Urinary bladder (tissue), 4 donors: Measurements from ENCODE around the gene DAPK3. TPM values are rescaled to one million over a fixed set of nuclear protein-coding genes. Genes with fewer than 3 reads are reported as not detected.

Source experiments
- DNase-seq: peaks from one replicate; pipeline ENCODE4 v3.0.0-alpha.2; 2015; ENCODE audit errors: extremely low spot score
- H3K27ac ChIP-seq: one replicate; pipeline ENCODE4 v1.5.1; 2013; ENCODE audit warnings: low read depth, mild to moderate bottlenecking, moderate library complexity
- H3K36me3 ChIP-seq: one replicate; pipeline ENCODE4 v1.6.1; 2013; ENCODE audit warnings: mild to moderate bottlenecking, moderate library complexity; ENCODE audit not compliant: insufficient read depth
- H3K4me1 ChIP-seq: one replicate; pipeline ENCODE4 v1.6.1; 2013; ENCODE audit warnings: mild to moderate bottlenecking, moderate library complexity; ENCODE audit not compliant: insufficient read depth
- H3K4me3 ChIP-seq: one replicate; pipeline ENCODE4 v1.5.1; 2013; ENCODE audit warnings: low read depth, low read length
- WGBS: extraction: QIAGEN DNeasy Blood & Tissue Kit; methylation state at CpG from one replicate; pipeline ENCODE4 v1.1.7; 2013; 5-methylcytosine and 5-hydroxymethylcytosine counted together
- polyA plus RNA-seq: library from polyadenylated mRNA; stranded (reverse); fragments of 200-250 nt; gene quantifications from one replicate; pipeline ENCODE4 v1.2.3, GENCODE V29; 2013
- total RNA-seq: library from RNA; depleted of rRNA; stranded (reverse); fragments of >200 nt; gene quantifications from one replicate; pipeline ENCODE4 v1.2.3, GENCODE V29; 2014
- donor health status: healthy with polysubstance abuse.
- donor health status: healthy.

DAPK3 gene
- 71.9 TPM for total RNA-seq
- 129 TPM for polyA plus RNA-seq

DNA sequence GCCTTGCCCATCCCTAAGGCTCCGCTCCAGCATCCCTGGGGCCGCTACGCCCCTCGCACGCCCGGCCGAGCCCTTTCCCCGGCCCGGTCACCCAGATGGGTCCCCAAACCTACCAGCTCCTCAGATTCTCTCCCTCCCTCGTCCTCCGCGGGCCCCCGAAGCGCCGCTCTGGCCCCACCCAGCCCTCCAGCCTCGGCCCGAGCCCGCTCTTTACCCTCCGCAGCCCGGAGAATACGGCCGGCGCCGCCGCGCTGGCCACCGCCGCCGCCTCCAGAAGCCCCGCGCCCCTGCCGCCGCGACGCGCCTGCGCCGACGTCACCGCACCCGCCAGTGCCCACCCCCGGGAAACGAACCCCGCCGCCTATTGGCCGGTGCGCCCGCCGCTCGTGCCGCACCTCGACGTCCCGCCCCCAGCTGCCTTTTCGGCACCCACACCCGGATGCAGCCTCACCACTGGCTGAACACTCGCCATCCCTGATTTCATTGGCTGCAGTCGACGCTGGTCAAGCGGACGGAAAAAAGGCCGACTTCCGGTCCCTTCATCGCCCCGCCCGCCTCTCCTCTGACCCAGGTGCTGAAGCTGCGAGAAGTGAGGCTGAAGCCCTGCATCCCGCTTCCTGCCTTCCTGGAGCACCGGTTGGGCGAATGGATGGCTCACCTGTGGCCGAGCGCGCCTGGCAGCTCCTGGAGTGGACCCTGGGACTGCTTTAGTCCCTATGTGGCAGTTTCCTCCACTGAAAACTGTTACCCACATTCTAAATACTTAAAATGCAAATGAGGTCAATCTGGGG, at the start of gene DAPK3:
Gene DAPK3, minus strand, starts transcription at position 292 of the 791 bp plus-strand sequence. CDS start 1,364 bp downstream, outside the sequence.
- under 1% methylated on average over 73 of the region's 73 CpGs for WGBS
- Histone ChIP-seq H3K27ac (peak within 1 kb of the TSS; percentile 94), H3K4me1 (no peaks in the 10 kb centered on the region), H3K4me3 (peak within 1 kb of the TSS; percentile 78), H3K36me3 (peaks cover 3% of the 10 kb centered on the region)
- peak; percentile 96 for DNase-seq

DNA sequence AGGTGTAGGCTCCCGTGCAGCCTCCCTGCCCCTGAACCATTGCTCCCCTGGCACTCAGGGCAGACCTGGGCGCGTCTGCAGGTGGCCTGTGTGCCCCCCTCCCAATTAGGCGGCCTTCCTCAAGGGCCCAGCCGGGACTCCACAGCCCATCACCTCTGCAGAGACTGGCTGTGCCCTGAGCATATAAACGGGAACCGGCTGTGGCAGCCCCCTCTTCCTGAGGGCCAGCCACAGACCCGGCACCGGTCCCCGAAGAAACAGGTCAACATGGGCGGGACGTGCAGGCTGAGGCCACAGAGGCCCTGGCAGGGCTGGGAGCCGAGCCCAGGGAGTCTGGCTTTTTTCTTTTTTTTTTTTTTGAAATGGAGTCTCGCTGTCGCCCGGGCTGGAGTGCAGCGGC, 48.7 kb upstream of the DAPK3 start:
- DNase-seq, result no peak
- Histone ChIP-seq H3K4me1 (no peaks in the 10 kb centered on the region), H3K36me3 (no peaks in the 10 kb centered on the region), H3K27ac (no peak overlapping the region), H3K4me3 (no peak overlapping the region)
- WGBS, result 64% methylated on average over 17 of the region's 17 CpGs

DNA sequence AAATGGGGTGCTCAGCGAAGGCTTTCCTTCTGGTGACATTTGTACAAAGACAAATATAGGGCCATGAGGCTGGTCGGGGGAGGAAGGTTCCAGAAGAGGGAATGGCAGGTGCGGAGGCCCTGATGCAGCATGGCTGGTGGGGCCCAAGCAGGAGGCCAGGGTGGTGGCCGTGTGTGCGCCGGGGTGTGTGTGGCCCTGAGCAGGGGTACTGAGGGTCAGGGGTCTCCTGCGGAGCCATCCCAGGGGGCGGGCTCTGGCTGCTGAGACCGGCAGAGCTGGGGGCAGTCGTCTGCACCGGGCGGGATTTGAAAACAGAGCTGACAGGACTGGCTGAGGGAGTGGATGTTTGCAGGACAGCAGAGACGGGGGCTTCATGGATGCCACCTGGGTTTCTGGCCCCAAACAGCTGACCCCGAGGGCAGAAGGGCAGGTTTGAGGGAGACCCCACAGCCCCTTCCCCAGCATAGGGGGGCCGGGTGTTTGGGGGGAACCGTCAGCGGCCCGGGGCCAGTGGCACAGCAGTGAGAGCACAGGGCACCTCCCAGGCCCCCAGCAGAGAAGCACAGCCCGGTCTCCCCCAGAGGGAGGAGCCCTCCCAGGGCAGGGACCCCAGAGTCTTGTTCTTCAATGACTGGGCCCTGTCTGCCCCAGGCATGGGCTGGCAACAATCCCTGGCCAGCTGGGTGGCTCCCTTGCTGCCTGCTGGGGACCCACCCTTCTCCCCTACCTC, 48.0 kb upstream of the DAPK3 start:
- H3K4me3 ChIP-seq, result no peak overlapping the region
- no peak for DNase-seq
- H3K4me1 ChIP-seq, result no peaks in the 10 kb centered on the region
- WGBS, result 89% methylated on average over 19 of the region's 19 CpGs
- no peak overlapping the region for H3K27ac ChIP-seq
- H3K36me3 ChIP-seq, result no peaks in the 10 kb centered on the region

DNA sequence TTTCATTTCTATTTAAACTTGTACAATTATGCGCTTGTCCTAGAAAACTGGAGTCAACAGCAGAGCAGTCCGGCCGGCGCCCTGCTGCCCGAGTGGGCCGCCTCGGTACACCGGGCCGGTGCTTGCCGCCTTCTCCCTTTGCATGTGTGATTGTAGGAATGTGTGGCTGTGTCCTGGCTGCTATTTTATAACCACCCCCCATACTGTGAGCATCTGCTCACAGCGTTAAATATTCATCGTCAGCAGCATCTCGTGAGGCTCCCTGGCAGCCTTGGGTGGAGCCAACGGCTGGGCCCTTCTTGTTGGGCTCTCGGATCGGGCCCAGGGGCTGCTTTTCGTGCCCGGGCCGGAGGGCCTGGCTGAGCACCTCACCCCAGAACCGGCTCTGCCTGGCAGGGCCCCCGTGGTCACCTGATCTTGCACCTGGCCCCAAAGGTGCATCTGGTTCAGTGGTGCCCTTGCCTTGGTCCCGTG, 47.3 kb upstream of the DAPK3 start:
- DNase-seq, result no peak
- Histone ChIP-seq H3K36me3 (peaks cover 2% of the 10 kb centered on the region), H3K27ac (no peak overlapping the region), H3K4me1 (no peaks in the 10 kb centered on the region), H3K4me3 (no peak overlapping the region)
- WGBS, result 91% methylated on average over 22 of the region's 22 CpGs

DNA sequence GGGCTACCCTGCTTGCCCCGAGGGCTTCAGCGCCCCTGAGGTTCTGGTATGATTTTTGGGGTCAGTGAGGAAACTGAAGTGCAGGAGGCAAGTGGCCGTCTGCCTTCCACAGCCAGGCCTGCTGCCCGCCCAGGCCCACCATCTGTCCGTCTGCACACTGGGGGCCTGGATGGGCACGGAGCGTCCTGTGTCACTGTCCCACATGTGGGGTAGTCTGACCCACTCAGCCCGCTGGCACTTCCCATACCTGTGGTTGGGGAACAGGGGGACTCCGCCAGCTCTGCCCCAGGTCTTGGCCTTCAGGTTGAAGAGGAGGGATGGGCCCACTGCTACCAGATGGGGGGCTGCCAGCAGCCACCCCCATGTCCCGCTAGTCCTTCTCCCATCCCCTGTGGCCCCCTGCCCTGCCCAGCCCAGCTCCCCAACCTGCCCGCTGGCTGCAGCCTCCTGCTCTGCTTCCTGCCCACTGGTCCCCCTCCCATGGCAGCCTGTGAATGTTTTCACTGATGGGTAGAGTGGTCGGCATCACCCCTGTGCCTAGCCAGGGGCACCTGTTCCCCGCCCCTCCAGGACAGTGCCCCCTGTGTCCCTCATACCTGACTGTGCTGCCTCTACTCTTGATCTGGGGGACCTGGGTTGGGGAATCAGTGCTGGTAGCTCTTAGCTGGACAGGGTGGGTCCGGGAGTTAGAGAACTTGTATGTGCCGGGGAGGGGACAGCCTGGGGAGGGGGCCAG, 46.2 kb upstream of the DAPK3 start:
- DNase-seq, result no peak
- Histone ChIP-seq H3K27ac (no peak overlapping the region), H3K36me3 (peaks cover 3% of the 10 kb centered on the region), H3K4me3 (no peak overlapping the region), H3K4me1 (no peaks in the 10 kb centered on the region)
- 95% methylated on average over 15 of the region's 15 CpGs for WGBS

DNA sequence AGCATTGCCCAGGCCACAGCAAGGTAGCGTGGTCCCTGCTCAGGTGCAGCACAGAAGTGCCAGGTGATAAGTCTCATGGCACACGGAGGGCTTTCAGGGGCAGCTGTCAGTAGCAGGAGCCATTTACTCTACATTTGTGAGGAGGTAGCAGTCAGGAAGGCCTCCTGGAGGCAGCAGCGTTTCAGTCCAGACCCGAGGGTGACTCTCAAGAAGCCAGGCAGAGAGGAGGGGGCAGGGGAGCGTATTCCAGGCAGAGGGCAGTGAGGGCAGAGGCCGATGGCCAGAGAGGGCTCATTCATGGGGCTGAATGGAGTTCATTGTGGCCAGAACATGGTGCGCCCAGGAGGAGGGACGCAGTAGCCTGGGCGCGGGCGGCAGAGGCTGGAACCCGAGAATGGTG, 45.6 kb upstream of the DAPK3 start:
- Histone ChIP-seq H3K36me3 (peaks cover 5% of the 10 kb centered on the region), H3K4me3 (no peak overlapping the region), H3K27ac (no peak overlapping the region), H3K4me1 (no peaks in the 10 kb centered on the region)
- 81% methylated on average over 12 of the region's 12 CpGs for WGBS
- DNase-seq, result no peak

DNA sequence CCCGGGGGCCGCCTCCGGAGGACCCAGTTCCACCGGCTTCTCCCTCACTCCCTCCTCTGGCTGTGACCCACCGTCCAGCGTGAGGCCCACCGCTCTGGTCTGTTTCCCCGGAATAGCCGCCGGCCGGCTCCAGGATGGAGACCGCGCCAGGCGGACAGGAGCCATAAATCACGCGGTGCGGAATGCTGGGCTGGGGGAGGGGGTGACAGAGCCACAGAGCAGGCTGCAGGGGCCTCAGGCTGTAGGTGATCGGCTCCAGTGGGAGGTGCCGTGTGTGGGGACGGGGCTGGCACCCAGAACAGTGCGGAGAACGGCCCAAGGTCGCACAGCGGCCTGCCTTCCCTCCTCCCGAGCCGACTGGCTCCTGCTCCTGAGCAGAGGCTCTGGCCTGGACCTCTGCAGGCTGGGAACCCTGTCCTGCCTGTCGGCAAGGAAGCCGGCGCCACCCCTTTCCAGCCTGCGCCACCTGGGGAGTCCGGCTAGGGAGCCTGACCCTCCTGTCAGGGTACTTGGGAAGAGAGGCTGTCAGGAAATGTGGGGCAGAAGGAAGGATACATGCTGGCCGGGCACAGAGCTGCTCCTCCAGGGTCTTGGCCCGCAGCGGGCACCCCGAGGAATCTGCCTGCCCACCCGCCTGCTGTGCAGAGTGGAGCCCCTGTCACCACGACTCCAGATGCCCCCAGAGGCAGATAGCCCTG, 45.0 kb upstream of the DAPK3 start:
- 33% methylated on average over 37 of the region's 37 CpGs for WGBS
- peaks cover 5% of the 10 kb centered on the region for H3K36me3 ChIP-seq
- DNase-seq, result peak; percentile 13
- no peaks in the 10 kb centered on the region for H3K4me1 ChIP-seq
- no peak overlapping the region for H3K27ac ChIP-seq
- H3K4me3 ChIP-seq, result no peak overlapping the region

DNA sequence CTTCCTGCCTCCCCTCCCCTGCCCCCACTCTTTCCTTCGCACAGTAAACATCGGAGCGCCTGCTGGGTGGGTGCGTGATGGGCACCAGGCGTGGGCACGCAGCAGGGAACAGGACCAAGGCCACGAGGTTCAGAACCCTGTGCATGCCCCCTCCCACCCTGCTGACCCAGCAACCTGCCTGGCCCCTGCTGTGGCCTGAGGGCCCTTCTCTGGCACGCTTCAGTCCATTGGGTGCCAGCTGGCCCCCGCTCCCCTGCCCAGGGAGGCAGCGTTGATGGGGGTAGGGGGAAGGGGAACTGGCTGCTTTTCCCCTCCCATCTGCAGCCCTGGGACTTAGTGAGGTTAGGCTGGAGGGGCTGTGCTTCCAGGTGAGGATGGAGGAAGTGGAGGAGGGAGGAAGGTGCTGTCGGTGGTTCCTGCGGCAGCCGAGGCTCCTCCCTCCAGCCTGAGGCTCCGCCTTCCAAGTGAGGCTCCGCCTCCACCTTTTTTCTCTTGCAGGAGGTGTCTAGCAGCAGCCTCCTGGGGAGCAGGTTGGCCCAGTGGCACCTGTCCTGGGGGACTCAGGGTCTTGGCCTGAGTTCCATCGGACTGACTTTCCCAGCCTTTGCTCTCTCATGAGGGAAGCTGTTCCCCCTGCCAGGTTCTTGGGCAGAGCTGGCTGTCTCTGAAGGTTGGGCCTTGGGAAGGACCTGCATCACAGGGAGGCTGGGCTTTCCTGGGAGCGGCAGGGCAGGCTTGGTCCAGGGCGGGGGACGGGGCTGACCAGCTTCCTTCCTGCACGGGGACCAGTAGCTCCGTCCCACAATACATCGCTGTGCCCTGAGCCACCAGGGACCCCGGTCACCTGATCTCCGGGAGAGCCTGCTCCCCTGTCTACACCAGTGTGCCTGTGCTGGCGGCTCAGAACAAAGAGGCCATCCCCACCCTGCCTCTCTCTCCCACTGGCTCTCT, 43.9 kb upstream of the DAPK3 start:
- H3K4me1 ChIP-seq, result no peaks in the 10 kb centered on the region
- 62% methylated on average over 25 of the region's 25 CpGs for WGBS
- H3K4me3 ChIP-seq, result no peak overlapping the region
- no peak overlapping the region for H3K27ac ChIP-seq
- peaks cover 5% of the 10 kb centered on the region for H3K36me3 ChIP-seq
- no peak for DNase-seq

DNA sequence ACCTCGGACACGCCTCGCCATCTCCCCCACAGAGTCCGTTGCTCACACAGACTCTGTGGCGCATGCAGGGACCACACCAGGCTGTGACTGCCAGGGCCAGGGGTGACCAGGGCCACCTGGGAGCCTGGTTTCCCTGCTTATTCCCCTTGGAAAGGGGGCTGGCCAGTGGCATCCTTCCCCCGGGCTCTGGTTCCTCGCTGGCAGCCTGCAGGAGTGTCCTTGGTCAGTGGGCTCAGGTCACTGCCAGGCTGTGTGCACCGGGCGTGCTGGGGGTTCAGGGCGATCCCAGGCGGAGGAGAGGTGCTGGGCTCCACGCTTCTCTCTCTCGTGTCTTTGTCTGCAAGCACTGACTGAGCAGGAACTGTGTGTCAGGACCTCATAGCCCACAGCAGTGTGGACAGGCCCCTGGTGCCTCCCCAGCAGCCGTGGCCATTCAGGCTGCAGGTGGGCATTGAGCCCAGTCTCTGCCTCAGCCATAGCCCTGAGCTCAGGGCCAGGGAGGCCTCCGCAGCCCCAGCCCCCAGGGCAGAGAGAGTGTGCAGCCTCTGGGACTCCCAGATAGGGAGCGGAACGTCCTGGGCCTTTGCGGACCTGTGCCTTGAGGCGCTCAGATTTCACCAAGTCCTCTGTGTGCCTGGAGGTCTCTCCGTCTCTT, 43.1 kb upstream of the DAPK3 start:
- 88% methylated on average over 20 of the region's 20 CpGs for WGBS
- H3K27ac ChIP-seq, result no peak overlapping the region
- no peaks in the 10 kb centered on the region for H3K4me1 ChIP-seq
- H3K4me3 ChIP-seq, result no peak overlapping the region
- no peak for DNase-seq
- peaks cover 5% of the 10 kb centered on the region for H3K36me3 ChIP-seq

DNA sequence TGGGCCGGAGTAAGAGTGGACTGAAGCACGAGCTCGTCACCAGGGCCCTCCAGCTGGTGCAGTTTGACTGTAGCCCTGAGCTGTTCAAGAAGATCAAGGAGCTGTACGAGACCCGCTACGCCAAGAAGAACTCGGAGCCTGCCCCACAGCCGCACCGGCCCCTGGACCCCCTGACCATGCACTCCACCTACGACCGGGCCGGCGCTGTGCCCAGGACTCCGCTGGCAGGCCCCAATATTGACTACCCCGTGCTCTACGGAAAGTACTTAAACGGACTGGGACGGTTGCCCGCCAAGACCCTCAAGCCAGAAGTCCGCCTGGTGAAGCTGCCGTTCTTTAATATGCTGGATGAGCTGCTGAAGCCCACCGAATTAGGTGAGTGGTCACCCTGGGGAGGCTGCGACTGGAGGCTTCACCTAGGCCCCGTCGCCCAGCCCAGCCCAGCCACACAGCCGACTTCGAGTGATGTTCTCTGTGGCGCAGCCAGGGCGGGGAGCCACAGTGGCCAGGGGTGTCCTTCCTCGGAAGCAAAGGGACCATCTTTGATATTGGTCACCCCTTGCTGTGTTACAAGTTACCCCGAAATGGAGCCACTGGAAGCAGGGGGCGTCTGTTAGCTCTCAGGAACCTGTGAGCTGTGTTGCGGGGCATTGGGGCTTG, 42.2 kb upstream of the DAPK3 start:
- no peak overlapping the region for H3K27ac ChIP-seq
- 95% methylated on average over 33 of the region's 33 CpGs for WGBS
- DNase-seq, result no peak
- H3K4me1 ChIP-seq, result no peaks in the 10 kb centered on the region
- peaks cover 5% of the 10 kb centered on the region for H3K36me3 ChIP-seq
- H3K4me3 ChIP-seq, result no peak overlapping the region

DNA sequence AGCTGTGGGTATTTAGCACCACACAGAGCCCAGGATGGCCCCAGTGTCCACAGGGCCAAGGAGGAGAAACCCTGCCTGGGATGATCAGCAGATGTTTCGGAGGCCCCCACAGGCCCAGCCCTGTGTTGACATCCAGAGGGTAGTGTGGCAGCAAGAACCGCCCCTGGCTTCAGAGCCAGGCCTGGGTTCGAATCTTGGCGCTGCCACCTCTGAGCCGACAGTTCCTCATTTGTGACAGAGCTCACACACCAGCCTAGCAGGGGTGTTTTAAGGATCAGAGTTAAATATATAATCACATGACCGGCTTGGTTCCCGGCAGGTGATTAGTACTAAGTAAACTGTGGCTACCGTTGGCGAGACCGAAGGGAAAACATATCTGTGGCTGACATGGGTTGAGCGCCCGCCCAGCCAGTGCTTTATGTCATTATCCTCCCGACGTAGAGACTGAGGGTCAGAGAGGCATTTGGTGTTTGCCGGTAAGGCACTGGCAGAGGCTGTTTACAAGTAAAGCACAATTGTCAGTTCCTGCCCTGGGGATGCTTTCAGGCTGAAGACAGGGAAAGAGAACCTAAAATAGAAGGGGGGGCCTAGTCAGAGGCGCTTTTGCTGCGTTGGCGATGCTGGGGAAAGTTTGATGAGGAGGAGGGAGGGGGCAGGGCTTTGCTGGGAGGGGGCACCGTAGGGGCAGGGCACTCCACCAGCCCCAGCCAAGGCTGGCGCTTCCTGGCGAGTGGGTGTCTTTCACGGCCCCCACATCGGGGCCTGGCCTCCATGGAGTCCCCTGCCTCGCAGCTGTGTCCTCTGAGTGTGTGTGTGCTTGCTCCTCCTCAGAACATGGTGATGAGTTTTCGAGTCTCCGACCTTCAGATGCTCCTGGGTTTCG, 41.4 kb upstream of the DAPK3 start:
- no peaks in the 10 kb centered on the region for H3K4me1 ChIP-seq
- H3K4me3 ChIP-seq, result no peak overlapping the region
- DNase-seq, result no peak

More for the DNA sequence above, 41.4 kb upstream of the DAPK3 start:
- Histone ChIP-seq H3K27ac (no peak overlapping the region), H3K36me3 (peaks cover 5% of the 10 kb centered on the region)
- 80% methylated on average over 27 of the region's 27 CpGs for WGBS
